Testis (tissue), 3 donors: ENCODE measurements around the gene KLHL15. TPM values are rescaled to one million over a fixed set of nuclear protein-coding genes. Genes with fewer than 3 reads are reported as not detected.

Source experiments
- DNase-seq: peaks from one replicate; pipeline ENCODE4 v3.0.0-alpha.2; 2019
- H3K27ac ChIP-seq, 2 donors: fragments of 200-600 bp; sonication (generic); one replicate each; pipeline ENCODE4 v1.5.1; 2019
- H3K27me3 ChIP-seq: fragments of 200-600 bp; sonication (generic); one replicate; pipeline ENCODE4 v1.5.1; 2019
- H3K36me3 ChIP-seq: fragments of 200-600 bp; sonication (generic); one replicate; pipeline ENCODE4 v1.5.1; 2017; ENCODE audit warnings: low read depth; ENCODE audit errors: missing control alignments
- H3K4me1 ChIP-seq: fragments of 200-600 bp; sonication (generic); one replicate; pipeline ENCODE4 v1.5.1; 2019
- H3K4me3 ChIP-seq, 2 donors: fragments of 200-600 bp; sonication (generic); one replicate each; pipeline ENCODE4 v1.5.1; 2017 to 2019
- H3K9me3 ChIP-seq: fragments of 200-600 bp; sonication (generic); one replicate; pipeline ENCODE4 v1.5.1; 2017
- CTCF ChIP-seq, 3 experiments: fragments of 450-650 bp in 2 of 3; fragments of 200-600 bp in 1 of 3; sonication (generic) in 1 of 3; IDR thresholded peaks; one replicate each; pipeline ENCODE4 v1.5.1; 2016 to 2019; ENCODE audit warnings: antibody characterized with exemption in 3 of 3, mild to moderate bottlenecking in 2 of 3, moderate library complexity in 1 of 3
- POLR2A ChIP-seq: fragments of 450-650 bp; IDR thresholded peaks from one replicate; pipeline ENCODE4 v1.6.1; 2017; ENCODE audit warnings: antibody characterized with exemption, mild to moderate bottlenecking, moderate library complexity
- WGBS, 2 donors: methylation state at CpG; one replicate each; pipeline ENCODE4 v1.1.5; 2018; 5-methylcytosine and 5-hydroxymethylcytosine counted together
- intact Hi-C: fragments of 100-400 bp; cut with DNase I; formaldehyde crosslinking; loops from one replicate; pipeline ENCODE4 v1.15.1; 2023; ENCODE audit warnings: low total_unique reads
- polyA plus RNA-seq: library from polyadenylated mRNA; stranded (reverse); fragments of 350-450 nt; fragmentation: Illumina TruSeq; extraction: RNeasy Lipid Tissue Mini Kit (QIAGEN cat#74804); gene quantifications from one replicate; pipeline ENCODE4 v1.2.3, GENCODE V29; 2014; ENCODE audit warnings: low read depth, low replicate concordance; ENCODE audit not compliant: insufficient read depth
- total RNA-seq, 2 donors: library from RNA; depleted of rRNA; stranded (reverse); fragments of >200 nt; gene quantifications; one replicate each; pipeline ENCODE4 v1.2.3, GENCODE V29; 2016

Gene KLHL15
- total and polyA plus RNA-seq, 3 donors from 2014 or later: 31.5 to 83.4 (median 82.4) TPM

GRCh38 chrX:23993012-23993633 is 33.9 kb downstream of the KLHL15 start:
- TF ChIP-seq POLR2A: no peak
- TF ChIP-seq CTCF (IDR thresholded peaks at IDR 0.05): no peak
- no peaks in the 10 kb centered on the region for H3K27me3 ChIP-seq
- no peak overlapping the region for H3K27ac ChIP-seq
- WGBS, 2 donors: 54 to 74% methylated on average over 3 of the region's 3 CpGs
- DNase-seq: no peak
- H3K36me3 ChIP-seq: no peaks in the 10 kb centered on the region
- H3K9me3 ChIP-seq: no peaks in the 10 kb centered on the region
- H3K4me1 ChIP-seq: no peaks in the 10 kb centered on the region
- H3K4me3 ChIP-seq: no peak overlapping the region
- intact Hi-C loops: no loop called here

DNA sequence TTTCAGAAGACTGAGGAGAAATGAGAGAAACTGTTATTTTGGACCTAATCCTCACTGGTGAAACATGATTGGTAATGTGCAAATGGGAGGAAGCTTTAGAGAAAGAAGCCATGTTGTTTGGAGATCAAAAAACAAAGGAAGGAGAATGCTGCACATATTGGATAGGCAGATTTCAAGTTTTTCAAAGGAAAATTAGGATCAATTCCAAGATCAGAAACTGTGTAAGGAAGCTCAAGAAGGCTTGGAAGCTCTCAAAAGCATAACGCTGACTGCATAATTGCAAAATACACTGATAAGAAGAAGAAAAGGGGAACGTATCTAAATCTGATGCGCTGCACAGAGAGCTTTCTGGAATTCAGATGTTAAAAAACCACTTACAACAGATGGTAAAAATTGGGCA is 34.6 kb downstream of the KLHL15 start:
- no peak for TF ChIP-seq CTCF (IDR thresholded peaks at IDR 0.05)
- TF ChIP-seq POLR2A: no peak
- intact Hi-C loops: no loop called here
- Histone ChIP-seq H3K4me1 (no peaks in the 10 kb centered on the region), H3K36me3 (no peaks in the 10 kb centered on the region), H3K27me3 (no peaks in the 10 kb centered on the region), H3K27ac (no peak overlapping the region), H3K9me3 (no peaks in the 10 kb centered on the region), H3K4me3 (no peak overlapping the region)
- DNase-seq: no peak
- 37 to 57% methylated on average over 3 of the region's 3 CpGs for WGBS, 2 donors

GRCh38 chrX:23990455-23990854 is 36.5 kb downstream of the KLHL15 start:
- Histone ChIP-seq H3K36me3 (no peaks in the 10 kb centered on the region), H3K27me3 (no peaks in the 10 kb centered on the region), H3K4me1 (no peaks in the 10 kb centered on the region), H3K27ac (no peak overlapping the region), H3K9me3 (no peaks in the 10 kb centered on the region), H3K4me3 (no peak overlapping the region)
- WGBS, 2 donors: 100% methylated on average over 2 of the region's 2 CpGs
- DNase-seq: no peak
- intact Hi-C loops: no loop called here
- TF ChIP-seq CTCF (IDR thresholded peaks at IDR 0.05) (no peak), POLR2A (no peak)

- Histone ChIP-seq H3K27ac (no peak overlapping the region), H3K36me3 (no peaks in the 10 kb centered on the region), H3K4me3 (no peak overlapping the region), H3K9me3 (no peaks in the 10 kb centered on the region), H3K27me3 (no peaks in the 10 kb centered on the region), H3K4me1 (no peaks in the 10 kb centered on the region)
- no peak for DNase-seq
- TF ChIP-seq CTCF (IDR thresholded peaks at IDR 0.05) (no peak), POLR2A (no peak)
- intact Hi-C loops: no loop called here
- WGBS, 2 donors: 97 to 98% methylated on average over 3 of the region's 3 CpGs
Observed at GRCh38 chrX:23989689-23990088, 37.3 kb downstream of the KLHL15 start.

DNA sequence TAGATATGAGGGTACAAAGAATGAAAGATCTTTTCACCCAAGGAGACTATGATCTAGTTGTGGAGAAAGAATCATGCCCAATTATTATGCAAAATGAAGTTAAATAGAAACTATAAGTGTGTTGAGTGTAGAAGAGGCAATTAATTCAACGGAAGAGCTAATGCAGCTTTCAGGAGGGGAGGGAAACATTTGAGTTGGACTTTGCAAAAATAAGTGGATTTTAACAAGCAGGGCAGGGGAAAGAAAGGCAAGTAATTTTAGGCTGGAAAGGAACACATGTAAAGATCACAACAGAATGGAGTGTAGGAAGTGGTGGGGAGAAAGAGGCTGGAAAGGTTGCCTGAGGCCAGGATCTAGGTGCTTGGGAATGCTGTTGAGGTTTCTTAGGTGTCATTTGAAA is 44.1 kb downstream of the KLHL15 start:
- no peak for DNase-seq
- H3K27ac ChIP-seq: no peak overlapping the region
- no peak for TF ChIP-seq CTCF (IDR thresholded peaks at IDR 0.05)
- TF ChIP-seq POLR2A: no peak
- no peaks in the 10 kb centered on the region for H3K36me3 ChIP-seq
- H3K4me1 ChIP-seq: no peaks in the 10 kb centered on the region
- H3K27me3 ChIP-seq: no peaks in the 10 kb centered on the region
- H3K9me3 ChIP-seq: no peaks in the 10 kb centered on the region
- intact Hi-C loops: no loop called here
- no peak overlapping the region for H3K4me3 ChIP-seq
- 81 to 82% methylated on average over 1 of the region's 1 CpG for WGBS, 2 donors
